KBM-7 (cell line): ENCODE data around the gene ARHGAP22.

ENCODE experiments used
- DNase-seq: peaks from one replicate; pipeline ENCODE4 v3.0.0-alpha.2; 2015
- in situ Hi-C: fragments of 300-500 bp; cut with MboI; formaldehyde crosslinking; loops from 2 replicates; pipeline ENCODE4 v1.14.3; 2020; ENCODE audit warnings: low sequenced_read_pairs, low pct_unique_long_range_greater_than_20kb, mixed read lengths

Gene ARHGAP22

GRCh38 chr10:48609441-48609840, 4.6 kb upstream of the ARHGAP22 start:
- no peak for DNase-seq
- in situ Hi-C loops: no loop called here

DNA sequence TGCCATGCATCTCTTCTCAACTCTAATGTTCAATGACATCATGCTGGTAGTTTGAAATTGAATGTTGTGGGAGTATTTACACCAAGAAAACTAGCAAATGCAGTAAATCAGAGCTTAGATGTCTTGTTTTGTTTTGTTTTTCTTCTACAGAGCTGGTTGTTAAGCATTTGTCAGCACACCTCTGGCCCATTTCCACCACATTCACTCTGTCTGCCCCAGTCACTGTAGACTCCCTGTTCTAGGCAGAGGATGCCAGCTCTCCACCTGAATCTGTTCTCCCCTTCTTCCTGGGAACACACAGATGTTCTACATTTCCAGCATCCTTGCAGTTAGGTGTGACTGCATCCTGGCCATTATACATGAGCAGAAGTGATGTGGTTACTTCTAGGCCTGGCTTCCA, 4.1 kb upstream of the ARHGAP22 start:
- in situ Hi-C loops: no loop called here
- DNase-seq: no peak

GRCh38 chr10:48608279-48608681, 3.4 kb upstream of the ARHGAP22 start:
- DNase-seq: peak; percentile 72
- in situ Hi-C loops: no loop called here

DNA sequence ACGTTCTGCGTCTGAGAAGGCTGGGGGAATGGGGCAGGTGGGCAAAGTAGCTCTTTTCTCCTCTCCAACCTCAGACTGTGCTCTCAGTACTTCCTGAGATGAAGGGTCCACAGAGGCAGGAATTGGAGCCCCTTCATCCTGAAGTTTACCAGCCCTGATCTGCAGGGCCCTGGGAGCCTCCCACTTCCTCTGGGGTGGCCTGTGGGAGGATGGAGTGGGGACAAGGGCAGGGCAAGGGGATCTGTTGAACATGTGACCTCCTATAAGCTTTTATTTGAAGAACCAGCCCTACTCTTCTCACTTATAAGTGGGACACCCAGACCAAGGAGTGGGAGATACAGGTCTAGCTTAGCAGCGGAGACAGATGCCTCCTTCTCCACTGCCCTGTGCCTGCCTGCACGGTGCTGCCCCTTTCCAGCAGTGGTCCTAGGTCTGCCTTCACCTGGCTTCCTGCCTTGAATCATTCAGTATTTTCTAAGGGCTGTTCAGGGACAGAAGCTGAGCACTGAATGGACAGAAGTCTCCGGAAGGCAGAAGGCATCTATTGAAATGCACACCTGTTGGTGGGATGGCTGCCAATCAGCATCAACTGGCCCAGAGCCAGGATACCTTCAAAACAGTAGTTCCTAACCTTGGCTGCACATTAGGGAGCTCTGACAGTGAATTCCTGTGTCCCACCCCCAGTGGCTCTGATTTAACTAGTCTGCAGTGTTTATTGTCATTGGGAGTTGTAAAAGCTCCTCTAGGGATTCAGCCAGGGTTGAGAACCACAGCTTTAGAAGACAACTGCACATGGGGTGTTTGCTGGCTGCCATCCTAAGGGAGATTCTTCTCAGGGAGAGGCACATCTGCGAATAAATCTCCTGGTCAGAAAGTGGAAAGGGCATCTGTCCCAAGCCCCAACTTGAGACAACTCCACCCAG, 2.7 kb upstream of the ARHGAP22 start:
- DNase-seq: no peak
- in situ Hi-C loops: no loop called here

- peak; percentile 69 for DNase-seq
- in situ Hi-C loops: no loop called here
Observed at GRCh38 chr10:48606530-48607355, 1.9 kb upstream of the ARHGAP22 start.

GRCh38 chr10:48605786-48606529, 1.1 kb upstream of the ARHGAP22 start:
- in situ Hi-C loops: no loop called here
- no peak for DNase-seq

DNA sequence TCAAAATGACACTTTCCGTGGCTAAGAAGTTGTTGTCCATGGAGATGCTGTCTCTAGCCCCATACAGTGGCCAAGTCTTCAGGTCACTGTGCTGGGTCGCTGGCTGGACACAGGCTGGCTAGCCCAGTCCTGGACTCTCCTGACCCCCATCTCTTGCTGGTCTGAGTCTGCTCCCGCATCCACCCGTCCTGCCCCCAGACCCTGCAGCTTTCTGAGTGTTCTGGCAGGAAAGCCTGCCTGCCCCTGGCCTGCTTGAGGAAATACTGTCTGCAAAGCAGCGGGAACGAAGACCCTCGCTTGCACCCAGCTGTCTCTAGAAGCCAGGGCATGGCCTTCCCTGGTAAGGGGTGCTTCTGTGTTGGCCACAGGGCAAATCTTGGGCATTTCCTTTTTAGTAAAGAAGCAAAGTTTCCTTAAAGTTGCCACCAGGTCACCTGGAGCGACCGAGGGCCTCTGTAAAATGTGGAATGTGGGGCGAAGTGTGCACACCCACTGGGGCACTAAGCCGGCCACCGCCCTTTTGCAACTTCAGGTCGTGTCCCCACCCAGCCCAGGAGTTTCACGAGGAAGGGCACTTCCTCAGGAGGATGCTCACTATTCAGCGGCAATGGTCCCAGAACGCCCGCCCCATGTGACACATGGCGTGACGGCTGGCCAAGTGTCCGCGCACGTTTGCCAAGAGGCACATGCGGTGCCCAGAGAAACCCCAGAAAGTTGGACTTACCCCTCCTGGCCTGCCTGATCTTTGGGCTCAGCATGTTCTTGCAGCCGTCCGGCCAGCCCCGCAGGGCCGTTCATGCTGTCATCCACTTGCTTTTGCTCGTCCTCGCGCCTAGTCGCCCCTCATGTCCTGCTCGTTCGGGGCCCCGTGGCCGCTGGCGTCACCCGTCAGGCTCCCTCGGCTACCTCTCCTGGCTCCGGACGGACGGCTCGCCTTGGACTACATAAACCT, 558 bp downstream of the ARHGAP22 start:
- DNase-seq: no peak
- in situ Hi-C loops: no loop called here

DNA sequence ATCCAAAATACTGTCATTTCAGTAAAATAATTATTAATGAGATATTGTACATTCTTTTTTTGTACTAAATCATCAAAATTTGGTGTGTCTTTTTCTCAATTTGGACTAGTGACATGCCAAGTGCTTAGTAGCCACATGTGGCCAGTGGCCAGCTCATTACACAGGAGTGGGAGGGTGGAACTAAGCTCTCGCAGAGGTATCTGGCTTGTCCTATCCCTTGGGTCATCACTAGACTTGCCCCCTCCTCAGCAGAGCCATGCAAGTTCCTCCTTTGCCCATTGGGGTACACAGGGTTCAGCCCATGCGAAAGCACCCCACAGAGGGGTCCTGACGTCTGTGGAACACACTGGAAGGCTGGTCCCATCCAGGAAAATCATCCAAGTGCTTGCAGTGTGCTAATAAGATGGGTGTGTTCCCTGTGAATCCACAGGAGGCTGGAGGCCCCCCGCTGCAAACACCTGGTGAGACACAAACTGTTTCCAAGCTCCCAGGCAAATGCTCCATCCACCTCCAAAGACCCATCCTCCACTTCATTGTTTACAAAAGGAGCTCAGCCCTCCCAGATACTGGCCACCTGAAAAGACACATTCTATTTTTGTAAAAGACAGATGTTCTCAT, 1.3 kb downstream of the ARHGAP22 start:
- in situ Hi-C loops: no loop called here
- DNase-seq: no peak

DNA sequence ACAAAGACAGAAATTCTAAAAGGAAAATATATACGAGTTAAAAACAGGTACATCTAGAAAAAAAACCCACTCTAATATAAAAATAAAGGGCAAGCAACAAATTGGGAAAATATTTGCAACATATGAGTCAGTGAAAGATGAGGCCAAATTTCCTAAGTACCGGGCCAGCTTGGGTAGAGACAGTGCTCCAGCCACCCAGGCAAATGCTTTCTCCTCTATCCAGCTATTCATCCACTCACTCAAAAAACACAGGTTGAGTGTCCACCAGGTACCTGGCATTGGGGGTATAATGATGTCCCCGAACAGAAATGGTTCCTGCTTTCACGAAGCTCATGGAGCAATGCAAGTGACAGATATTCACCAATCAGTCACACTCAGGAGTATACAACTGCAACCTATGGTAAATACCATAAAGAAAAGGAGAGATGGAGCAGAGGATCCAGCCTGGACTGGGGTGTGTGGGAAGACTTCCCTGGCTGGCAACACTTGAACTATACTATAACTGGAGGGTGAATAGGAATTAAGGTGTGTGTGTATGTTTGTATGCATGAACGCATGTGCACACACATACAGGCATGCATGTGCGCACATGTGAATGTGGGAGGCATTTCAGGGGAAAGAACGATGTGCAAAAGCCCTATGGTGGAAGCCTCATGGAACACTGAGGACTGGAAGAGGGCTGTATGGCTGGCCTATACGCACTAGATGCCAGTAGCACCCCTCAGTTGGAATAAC, 2.3 kb downstream of the ARHGAP22 start:
- in situ Hi-C loops: no loop called here
- no peak for DNase-seq

DNA sequence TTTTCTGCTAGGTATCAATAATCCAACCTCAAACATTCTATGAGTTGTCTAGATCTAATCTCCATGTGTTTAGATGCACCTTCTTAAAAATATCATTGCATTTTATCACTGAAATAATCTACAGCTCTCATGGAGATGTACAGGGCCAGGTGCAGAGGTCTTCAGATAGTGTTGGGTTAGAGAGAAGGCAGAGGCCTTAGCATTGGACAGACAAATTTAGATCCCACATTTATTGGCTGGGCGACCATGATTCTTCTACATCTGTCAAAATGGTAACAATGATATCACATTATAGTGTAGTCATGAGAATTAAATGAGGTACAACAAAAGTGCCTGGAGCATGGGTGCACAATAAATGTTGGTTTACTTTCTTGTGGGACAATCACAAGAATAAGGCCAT, 3.1 kb downstream of the ARHGAP22 start:
- in situ Hi-C loops: no loop called here
- DNase-seq: no peak

- in situ Hi-C loops: no loop called here
- no peak for DNase-seq
Observed at GRCh38 chr10:48600645-48601505, 4.0 kb downstream of the ARHGAP22 start.

DNA sequence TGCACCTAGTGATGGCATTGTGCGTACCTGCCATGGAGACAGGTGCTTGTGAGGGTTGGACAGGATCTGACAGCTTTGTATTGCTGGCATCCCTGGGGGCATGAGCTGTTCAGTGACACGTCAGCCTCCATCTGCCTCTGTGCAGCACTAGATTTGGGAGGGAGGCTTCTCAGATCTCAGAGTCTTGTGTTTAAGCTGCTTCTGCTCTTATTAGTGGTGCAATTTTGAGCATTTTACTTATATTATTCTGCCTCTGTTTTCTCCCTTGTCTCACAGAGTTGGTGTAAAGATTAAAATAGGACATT, 5.1 kb downstream of the ARHGAP22 start:
- DNase-seq: no peak
- in situ Hi-C loops: no loop called here

GRCh38 chr10:48598936-48599829, 5.7 kb downstream of the ARHGAP22 start:
- DNase-seq: no peak
- in situ Hi-C loops: no loop called here

- no peak for DNase-seq
- in situ Hi-C loops: no loop called here
Observed at GRCh38 chr10:48598243-48598935, 6.5 kb downstream of the ARHGAP22 start.

GRCh38 chr10:48595539-48595932, 9.3 kb downstream of the ARHGAP22 start:
- in situ Hi-C loops: no loop called here
- DNase-seq: no peak
